CD1c-positive myeloid dendritic cell (primary cell): ENCODE results near the gene CDK11B.
A peak's percentile ranks its signal among the peaks of the same experiment; 100 is the strongest.
"Not testable (repeated sequence)": the region's sequence is repeated elsewhere in the genome, so short reads cannot be mapped to it uniquely, and the experiment has no call there.

Experiments
- DNase-seq: peaks from one replicate; pipeline ENCODE4 v3.0.0-alpha.2; 2016; ENCODE audit errors: extremely low spot score

Gene CDK11B

GRCh38 chr1:1683104-1683905, 24.5 kb upstream of the CDK11B start:
- no peak for DNase-seq

DNA sequence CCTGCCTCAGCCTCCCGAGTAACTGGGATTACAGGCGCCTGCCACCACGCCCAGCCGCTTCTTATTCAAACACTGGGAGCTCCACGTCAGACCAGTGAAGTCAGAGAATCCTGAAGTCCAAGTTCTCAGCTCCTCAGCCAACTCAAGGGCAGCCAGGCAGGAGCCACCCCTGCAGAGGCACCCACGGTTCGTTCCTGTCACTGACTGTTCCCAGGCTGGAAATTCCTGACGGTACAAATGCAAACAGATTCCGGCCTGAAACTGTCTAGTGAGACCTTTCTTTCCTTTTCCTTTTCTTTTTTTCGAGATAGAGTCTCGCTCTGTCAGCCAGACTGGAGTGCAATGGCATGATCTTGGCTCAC, 22.1 kb upstream of the CDK11B start:
- DNase-seq, result no peak

GRCh38 chr1:1680031-1680911, 21.5 kb upstream of the CDK11B start:
- no peak for DNase-seq

GRCh38 chr1:1678581-1679380, 20.0 kb upstream of the CDK11B start:
- DNase-seq, result no peak

GRCh38 chr1:1677718-1678580, 19.1 kb upstream of the CDK11B start:
- no peak for DNase-seq

GRCh38 chr1:1676087-1676486, 17.3 kb upstream of the CDK11B start:
- not testable (repeated sequence) for DNase-seq

- DNase-seq, result not testable (repeated sequence)
These were observed 16.4 kb upstream of the CDK11B start for GRCh38 chr1:1675218-1675617.

- DNase-seq, result not testable (repeated sequence)
These were observed 16.0 kb upstream of the CDK11B start for GRCh38 chr1:1674806-1675205.

DNA sequence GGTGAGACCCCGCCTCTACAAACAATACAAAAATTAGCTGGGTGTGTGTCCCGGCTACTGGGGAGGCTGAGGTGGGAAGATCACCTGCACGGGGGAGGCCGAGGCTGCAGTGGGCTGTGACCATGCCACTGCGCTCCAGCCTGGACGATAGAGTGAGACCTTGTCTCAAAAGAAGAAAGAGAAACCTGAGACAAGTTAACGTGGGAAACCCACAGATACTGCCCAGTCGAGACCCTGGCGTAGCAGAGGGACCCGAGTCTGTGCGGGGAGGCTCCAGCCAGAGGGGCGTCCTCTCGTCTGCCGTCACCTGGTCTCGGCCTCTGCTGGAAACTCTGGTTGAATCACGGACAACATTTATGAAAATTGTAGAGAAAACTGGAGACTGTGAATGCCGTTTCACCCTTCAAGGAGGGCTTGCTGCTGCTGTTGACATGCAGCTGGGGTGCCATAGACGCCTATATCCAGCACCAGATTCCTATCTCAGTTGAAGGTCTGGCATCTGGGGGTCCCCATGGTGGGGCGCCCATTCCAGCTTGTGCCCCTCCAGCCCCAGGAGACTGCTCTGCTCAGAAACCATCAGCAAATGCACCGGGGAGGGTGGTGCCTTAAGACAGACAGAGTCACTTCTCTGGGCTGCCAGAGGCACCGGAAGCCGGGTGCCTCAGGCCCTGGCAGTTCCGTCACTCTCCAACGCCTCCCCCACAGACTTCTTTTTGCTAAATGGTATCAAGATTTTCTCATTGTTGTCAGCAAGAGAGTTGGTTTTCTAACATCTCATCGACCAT, 13.6 kb upstream of the CDK11B start:
- no peak for DNase-seq

GRCh38 chr1:1671365-1672119, 12.7 kb upstream of the CDK11B start:
- no peak for DNase-seq

DNA sequence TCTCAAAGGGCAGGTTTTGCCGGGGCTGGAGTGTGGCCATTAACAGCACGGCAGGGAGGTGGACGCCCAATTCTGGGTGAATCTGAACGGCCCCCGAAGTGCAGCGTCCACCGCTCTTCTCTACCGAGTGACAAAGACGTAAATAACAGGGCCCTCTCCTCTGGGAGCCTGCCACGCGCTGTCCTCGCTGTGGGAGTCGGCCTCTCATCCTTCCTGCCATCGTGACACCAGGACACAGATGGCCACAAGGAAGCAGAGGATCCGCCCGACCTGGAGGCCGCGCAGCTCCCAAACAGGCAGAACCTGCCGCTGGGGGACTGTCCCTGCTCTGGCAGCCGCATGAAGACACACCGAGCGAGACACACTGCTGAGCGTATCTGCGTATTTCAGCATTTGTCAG, 12.1 kb upstream of the CDK11B start:
- DNase-seq, result no peak

DNA sequence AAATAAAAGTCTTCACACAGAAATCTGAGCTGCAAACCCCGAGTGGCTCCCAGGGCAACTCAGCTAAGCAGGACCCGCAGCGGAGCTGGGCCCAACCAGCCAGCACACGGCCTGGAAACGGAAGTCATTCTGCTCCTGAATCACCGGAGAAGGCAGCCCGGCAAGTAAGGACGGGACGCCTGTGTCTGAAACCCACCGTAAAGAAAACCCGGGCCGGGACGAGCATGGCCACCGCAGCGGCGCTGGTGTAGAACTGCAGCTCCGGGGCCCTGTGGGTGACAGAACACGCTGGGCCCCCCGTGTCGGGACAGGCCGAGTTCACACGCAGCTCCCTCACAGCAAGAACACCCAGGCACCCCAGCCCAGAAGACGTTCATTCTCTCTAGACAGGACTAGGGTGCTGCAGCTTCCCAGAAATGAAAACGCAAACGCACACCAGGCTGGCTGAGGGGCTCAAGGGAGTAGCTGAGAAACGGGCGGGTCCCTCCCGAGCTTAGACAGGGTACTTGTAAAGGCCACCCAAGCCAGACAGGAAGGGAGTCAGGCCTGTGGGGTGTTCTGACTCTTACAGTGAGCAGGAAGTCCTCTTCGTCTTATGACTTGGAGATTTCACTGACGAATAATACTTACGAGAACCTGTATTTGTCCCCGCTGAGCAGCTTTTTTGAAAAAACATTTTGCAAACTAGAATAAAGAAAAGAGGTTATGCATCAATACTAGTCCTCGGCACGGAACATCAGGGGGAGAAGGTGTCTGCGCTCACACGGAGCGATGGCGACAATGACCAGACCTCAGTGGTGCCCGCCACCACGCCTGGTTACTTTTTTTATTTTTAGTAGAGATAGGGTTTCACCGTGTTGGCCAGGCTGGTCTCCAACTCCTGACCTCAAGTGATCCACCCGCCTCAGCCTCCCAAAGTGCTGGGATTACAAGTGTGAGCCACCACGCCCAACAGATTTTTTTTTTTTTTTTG, 10.9 kb upstream of the CDK11B start:
- no peak for DNase-seq

- DNase-seq, result no peak
These were observed 7.7 kb upstream of the CDK11B start for GRCh38 chr1:1666526-1666925.

GRCh38 chr1:1665815-1666251, 7.0 kb upstream of the CDK11B start:
- DNase-seq, result peak; percentile 22

- DNase-seq, result no peak
These were observed 6.4 kb upstream of the CDK11B start for GRCh38 chr1:1664941-1665814.

DNA sequence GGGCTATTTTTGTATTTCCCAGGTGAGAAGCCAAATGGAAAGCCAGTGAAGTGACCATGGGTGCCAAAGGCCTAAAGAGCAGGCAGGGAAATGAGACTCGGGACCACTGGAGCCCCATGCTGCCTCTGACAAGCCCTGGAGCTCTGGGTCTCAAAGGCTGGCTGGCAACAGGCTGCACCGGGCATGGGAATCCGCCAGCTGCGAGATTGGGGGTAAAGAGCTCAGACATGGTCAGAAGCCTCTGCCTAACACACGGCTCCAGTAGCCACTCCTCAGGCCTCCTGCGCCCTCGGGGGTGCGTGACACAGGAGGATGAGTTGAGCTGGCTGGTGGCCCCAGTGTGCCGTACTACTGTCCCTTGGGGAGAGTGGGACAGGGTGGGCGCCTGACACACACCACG, 5.5 kb upstream of the CDK11B start:
- DNase-seq, result not testable (repeated sequence)

DNA sequence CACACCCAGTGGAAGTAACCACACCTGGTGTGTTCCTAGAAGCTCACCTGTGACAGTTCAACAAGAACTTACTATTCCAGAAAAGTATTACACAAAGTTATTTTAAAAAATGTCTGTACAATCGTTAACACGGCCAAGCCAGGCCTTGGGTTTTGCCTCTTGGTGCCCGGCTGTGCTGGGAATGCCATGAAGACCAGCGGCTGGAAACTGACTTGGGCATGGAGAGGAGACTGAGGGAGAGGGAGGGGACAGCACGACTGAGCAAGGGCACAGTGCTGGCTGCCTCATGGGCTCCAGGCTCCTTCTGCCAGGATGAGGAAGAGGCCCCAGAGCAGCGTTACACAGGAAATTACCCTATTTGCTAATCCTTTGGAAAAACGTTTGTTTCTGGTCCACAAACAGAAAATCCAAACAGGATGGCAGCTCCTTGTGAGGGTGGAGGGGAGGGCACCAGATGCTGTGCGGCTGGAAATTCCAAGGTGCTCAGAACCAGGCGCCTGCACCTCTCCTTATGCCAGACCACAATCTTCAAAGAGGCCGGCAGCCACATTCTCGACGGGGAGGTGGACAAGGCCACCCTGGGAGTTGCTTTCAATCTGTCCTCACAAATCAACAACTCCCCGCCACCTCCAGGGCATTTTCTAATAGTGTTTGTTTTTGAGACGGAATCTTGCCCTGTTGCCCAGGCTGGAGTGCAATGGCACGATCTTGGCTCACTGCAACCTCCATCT, 4.2 kb upstream of the CDK11B start:
- DNase-seq, result not testable (repeated sequence)
